ENCODE results near the gene SH3PXD2A. TPM values are rescaled to one million over a fixed set of nuclear protein-coding genes. Genes with fewer than 3 reads are reported as not detected.

The SH3PXD2A gene
- total RNA-seq, 1 experiment from 2014 or later, result 4.5 TPM

DNA sequence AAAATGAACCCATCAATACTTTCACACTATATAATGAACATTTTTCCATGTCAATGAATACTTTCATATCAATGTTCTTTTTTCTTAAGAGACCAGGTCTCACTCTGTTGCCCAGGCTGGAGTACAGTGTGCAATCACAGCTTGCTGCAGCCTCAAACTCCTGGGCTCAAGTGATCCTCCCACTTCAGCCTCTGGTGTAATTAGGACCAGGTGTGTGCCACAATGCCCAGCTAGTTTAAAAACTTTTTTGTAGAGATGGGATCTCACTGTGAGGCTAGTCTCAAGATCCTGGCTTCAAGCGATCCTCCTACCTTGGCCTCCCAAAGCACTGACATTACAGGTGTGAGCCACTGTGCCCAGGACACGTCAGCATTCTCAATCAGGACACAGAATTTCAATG is 85.2 kb downstream of the SH3PXD2A start:
- no peaks in the 10 kb centered on the region for H3K79me2 ChIP-seq (ENCODE audit: insufficient read depth, low read length)
- H2BK120ac ChIP-seq (ENCODE audit: low read depth, low read length, poor library complexity, severe bottlenecking), result no peak overlapping the region
- H3K27ac Mint-ChIP-seq, result no peak overlapping the region
- H4K20me1 ChIP-seq (ENCODE audit: control insufficient read depth, insufficient read depth, insufficient read length), result no peaks in the 10 kb centered on the region
- H3K4ac ChIP-seq (ENCODE audit: low read depth, low read length), result no peak overlapping the region
- no peaks in the 10 kb centered on the region for H3K9me3 ChIP-seq (ENCODE audit: control insufficient read depth, low read depth, low read length)
- H4K5ac ChIP-seq (ENCODE audit: insufficient read length, low read depth, low read length), result no peak overlapping the region
- peaks cover 8% of the 10 kb centered on the region for H3K23me2 ChIP-seq (ENCODE audit: insufficient read length, low read depth, low read length, poor library complexity, severe bottlenecking)
- no peak overlapping the region for H3T11ph ChIP-seq (ENCODE audit: low read length)
- H3K4me2 ChIP-seq (ENCODE audit: insufficient read depth, insufficient read length, low read length), result no peak overlapping the region
- no peak overlapping the region for H2AFZ ChIP-seq (ENCODE audit: low read length)
- H3K27me3 ChIP-seq (ENCODE audit: insufficient read depth, low read length), result no peaks in the 10 kb centered on the region
- H2BK5ac ChIP-seq (ENCODE audit: insufficient read length, low read length), result no peak overlapping the region
- no peak overlapping the region for H3K27ac ChIP-seq (ENCODE audit: insufficient read length, low read depth, low read length)
- no peak overlapping the region for H3K23ac ChIP-seq (ENCODE audit: insufficient read length, low read depth, low read length)
- no CpG with 5 or more reads among the region's 2 CpGs for WGBS (ENCODE audit: extremely low coverage, insufficient read length, low lambda C conversion rate)
- H3K9me3 Mint-ChIP-seq, result peaks cover 0 to 2% of the 10 kb centered on the region in 2 experiments; a peak in 1 of 5 replicates
- no peak overlapping the region for H4K91ac ChIP-seq (ENCODE audit: insufficient read length, low read depth, low read length)
- H3K36me3 Mint-ChIP-seq (ENCODE audit: insufficient read depth in 1 of 3, low read depth in 3 of 3), result no peaks in the 10 kb centered on the region
- H3K9ac ChIP-seq (ENCODE audit: extremely low read depth, insufficient read length, low read length), result no peak overlapping the region
- peaks cover 8% of the 10 kb centered on the region; the same call in 1 of the 2 replicates for H3K4me1 ChIP-seq (ENCODE audit: insufficient read depth, low read length)
- H2AK5ac ChIP-seq (ENCODE audit: insufficient read length, low read length), result no peak overlapping the region
- no peak for DNase-seq
- H3K18ac ChIP-seq (ENCODE audit: insufficient read length, low read depth, low read length), result no peak overlapping the region
- no peak overlapping the region for H3K4me3 Mint-ChIP-seq
- no peak overlapping the region for H3K56ac ChIP-seq (ENCODE audit: insufficient read length, low read depth, low read length)
- no peak overlapping the region for H3K14ac ChIP-seq (ENCODE audit: insufficient read depth, low read length)
- no peak overlapping the region for H2BK15ac ChIP-seq (ENCODE audit: low read depth, low read length)
- H2BK20ac ChIP-seq (ENCODE audit: low read depth, low read length, poor library complexity, severe bottlenecking), result no peak overlapping the region
- H2BK12ac ChIP-seq (ENCODE audit: insufficient read length, low read depth, low read length), result no peak overlapping the region
- peaks cover 34 to 44% of the 10 kb centered on the region in 2 experiments for H3K4me1 Mint-ChIP-seq
- H3K79me1 ChIP-seq (ENCODE audit: insufficient read depth, low read depth, low read length, poor library complexity, severe bottlenecking), result no peaks in the 10 kb centered on the region
- H3K27me3 Mint-ChIP-seq (ENCODE audit: low read depth), result peaks cover 6% of the 10 kb centered on the region; the same call in 1 of the 2 replicates
- TF ChIP-seq, protein P1, sequence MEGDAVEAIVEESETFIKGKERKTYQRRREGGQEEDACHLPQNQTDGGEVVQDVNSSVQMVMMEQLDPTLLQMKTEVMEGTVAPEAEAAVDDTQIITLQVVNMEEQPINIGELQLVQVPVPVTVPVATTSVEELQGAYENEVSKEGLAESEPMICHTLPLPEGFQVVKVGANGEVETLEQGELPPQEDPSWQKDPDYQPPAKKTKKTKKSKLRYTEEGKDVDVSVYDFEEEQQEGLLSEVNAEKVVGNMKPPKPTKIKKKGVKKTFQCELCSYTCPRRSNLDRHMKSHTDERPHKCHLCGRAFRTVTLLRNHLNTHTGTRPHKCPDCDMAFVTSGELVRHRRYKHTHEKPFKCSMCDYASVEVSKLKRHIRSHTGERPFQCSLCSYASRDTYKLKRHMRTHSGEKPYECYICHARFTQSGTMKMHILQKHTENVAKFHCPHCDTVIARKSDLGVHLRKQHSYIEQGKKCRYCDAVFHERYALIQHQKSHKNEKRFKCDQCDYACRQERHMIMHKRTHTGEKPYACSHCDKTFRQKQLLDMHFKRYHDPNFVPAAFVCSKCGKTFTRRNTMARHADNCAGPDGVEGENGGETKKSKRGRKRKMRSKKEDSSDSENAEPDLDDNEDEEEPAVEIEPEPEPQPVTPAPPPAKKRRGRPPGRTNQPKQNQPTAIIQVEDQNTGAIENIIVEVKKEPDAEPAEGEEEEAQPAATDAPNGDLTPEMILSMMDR (conservative IDR thresholded peaks at IDR 0.05), result no peak
- H4K8ac ChIP-seq (replicated peaks; ENCODE audit: insufficient read length, low read depth, low read length), result no peak overlapping the region

Measured in H9 (cell line).